Activated T-cell treated with anti-CD3 and anti-CD28 coated beads for 24 hours (primary cell): ENCODE data around the gene JOSD1.

Experiments used
- DNase-seq: peaks from one replicate; pipeline ENCODE4 v3.0.0-alpha.2; 2020; ENCODE audit warnings: low read depth

Gene JOSD1

DNA sequence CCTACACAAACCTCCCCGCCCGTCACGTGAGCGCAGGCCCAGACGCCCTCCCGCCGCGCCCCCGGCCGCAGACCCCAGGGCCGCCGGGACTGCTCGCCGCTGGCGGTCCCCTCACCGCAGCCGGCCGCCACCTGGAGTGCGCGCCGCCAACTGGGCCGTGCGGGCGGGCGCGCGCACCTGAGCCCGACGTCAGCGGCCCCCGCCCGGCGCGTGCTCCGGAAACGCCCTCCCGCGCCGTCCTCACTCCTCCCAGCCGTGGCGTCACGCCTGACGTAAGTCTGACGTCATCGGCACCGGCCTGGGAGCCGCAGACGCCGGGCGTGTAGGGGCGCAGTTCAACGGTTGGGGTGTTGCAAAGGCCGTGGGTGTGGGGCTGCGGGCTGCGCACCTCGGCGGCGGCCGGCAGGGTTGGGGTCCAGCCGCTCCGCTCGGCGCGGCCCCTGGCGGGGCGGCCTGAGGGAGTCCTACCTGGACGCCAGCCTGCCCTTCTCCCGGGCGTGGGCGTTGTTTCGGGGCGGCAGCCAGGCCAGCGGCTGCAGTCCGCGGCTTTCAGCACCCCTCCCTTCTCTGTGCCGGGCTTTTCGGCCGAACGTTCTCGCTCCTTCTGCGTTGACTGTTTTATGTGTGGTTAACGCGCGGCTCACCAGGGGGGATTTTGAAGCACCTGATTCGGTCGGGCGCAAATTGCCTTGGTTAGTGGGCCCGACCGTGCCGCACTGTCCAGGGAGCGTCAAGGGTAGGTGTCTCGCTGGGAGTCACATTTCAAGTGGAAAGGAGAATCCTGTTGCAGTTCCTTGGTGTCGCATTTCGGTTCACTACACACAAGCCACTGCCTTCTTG, at the start of gene JOSD1:
Gene JOSD1, minus strand, starts transcription at position 155 of the 840 bp plus-strand sequence. CDS start 956 bp downstream, outside the sequence.
- peak; percentile 96 for DNase-seq

DNA sequence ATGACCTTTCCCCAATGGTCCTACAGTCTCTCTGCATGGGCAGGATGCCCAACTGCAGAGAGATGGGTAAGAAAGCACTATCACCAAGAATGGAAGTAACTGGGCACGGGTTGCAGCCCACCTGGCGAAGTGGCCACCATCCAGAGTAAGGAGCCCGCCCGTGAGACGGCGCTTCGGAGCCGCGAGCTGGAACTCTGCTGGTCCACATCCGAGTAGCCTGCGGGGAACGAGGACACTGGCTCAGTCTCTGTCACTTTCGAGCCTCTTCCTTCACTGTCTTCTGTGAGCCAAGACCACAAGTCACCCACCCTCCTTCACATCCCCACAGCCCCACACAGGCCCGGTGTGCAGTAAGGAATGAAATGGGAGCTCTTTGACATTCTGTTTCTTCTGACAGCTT, 49.4 kb upstream of the JOSD1 start:
- DNase-seq = no peak

DNA sequence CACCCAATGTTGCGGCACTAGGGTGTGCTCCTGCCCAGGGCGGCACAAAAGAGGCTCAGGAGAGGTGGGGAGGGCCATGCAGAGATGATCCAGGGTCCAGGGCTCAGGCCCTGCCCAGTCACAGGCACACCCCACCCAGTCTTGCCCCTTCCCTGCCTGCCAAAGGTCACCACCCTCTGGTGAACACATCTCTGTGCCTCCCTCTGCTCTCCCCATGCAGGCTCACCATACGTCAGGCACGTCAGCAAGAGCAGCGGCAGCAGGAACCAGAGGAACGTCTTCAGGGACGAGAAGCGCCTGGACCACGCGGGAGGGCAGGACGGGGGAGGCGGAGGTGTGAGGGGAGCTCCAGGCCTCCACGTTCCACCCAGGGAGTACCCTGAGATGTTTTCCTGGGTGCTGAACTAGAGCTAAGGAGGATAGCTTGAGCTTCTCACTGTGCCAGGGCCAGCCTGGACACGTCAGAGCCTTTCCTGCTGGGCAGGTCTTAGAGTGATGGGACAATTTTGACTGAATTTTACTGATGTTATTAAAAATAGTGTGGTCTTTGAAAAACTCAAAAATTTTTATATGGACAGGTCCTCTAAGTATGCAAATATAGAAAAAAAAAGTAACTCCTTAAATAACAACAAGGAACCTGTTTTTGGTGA, 47.9 kb upstream of the JOSD1 start:
- DNase-seq = no peak

DNA sequence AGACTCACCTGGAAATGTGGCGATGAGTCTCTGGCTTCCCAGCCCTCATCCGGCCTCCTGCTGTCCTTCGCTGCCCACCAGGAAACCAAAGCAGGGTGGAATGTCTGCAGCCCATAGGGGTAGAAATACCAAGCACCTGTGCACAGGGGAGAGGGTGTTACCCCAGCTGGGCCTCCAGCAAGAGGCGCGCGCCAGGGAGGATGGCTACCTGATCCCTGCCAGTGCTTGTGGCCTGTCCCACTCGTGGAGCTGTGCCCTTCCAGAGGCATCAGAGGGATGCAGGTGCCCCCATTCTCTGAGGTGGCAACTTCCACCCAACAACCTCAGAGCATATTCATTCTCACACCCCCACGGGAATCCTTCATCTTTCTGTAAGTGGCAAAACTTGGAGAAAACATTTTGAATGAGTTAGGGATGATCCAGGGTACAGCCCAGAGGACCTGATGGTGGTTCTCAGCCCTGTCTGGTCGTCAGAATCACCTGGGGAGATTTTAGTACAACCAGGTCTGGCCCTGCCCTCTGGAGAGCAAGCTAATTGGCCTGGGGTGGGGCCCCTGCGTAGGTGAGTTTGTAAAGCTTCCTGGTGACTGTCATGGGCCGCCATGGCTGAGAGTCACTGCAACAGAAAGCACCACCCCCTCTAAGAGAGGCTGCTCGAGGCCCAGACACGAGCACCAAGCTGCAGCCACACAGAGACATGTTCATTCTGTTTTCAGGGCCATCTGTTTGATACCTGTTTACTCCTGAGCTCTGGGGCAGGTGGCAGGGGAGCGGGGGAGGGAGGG, 45.1 kb upstream of the JOSD1 start:
- DNase-seq = no peak

DNA sequence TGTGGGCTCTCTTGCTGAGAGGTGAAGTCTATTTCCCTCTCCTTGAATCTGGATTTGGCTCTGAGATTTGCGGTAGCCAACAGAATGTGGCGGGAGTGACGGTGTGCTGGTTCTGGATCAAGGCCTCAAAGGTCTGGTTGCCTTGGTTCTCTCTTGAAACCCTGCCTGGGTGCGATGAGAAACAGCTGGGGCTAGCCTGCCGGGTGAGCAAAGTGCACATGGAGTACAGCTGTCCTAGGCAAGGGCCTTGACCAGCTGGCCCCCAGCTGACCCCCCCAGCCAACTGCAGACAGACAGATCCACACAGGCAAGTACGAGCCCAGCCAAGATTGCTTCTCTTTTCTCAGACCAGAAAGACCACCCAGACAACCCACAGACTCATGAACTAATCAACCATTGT, 44.2 kb upstream of the JOSD1 start:
- no peak for DNase-seq

DNA sequence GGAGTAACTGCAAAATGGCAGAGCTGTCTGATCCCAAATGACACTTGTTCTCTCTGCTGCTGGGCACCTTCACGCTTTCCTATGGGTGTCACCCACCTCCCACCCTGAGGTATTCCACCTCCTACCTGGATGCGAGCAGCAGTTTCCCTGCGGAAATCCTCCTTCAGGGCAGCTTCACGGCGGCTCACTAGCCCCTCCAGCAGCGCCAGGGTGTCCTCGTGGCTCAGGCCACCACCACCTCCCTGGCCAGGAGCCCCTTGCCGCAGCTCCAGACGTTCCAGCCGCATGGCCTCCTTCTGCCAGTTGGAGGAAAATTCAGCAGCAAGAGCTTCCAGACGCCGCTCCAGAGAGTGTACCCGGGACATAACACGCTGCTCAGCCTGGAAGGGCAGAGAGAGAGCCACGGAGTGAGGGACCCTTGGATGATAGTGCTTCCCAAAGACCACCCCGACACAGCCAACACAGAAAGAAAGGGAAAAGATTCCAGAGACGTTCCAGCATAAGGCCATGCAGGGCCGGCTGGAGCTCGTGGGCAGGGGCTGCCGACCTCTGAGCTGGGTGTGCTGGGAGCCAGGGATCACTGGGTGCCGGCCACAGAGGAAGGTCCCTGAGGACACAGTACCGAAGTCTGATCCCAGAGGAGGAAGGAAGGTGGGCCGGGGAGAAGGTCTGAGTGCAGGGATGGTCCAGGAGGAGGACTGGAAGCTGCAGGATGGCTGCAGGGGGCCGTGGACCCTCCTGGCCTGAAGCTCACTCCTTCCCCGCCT, 41.6 kb upstream of the JOSD1 start:
- DNase-seq = no peak

DNA sequence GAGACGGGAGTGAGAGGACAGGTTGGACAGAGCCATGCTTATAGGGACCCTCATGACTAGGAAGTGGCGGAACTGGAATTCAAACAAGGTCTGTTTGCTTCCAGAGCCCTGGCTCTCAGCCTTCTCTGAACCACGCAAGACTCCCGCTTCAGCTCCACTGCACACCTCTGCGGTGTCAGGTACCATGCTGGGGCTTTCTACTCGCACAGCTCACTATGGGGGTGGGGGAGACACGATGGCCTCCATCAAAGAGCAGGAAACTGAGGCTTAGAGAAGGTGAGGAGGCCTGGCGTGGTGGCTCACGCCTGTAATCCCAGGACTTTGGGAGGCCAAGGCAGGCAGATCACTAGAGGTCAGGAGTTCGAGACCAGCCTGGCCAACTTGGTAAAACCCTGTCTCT, 40.8 kb upstream of the JOSD1 start:
- no peak for DNase-seq

DNA sequence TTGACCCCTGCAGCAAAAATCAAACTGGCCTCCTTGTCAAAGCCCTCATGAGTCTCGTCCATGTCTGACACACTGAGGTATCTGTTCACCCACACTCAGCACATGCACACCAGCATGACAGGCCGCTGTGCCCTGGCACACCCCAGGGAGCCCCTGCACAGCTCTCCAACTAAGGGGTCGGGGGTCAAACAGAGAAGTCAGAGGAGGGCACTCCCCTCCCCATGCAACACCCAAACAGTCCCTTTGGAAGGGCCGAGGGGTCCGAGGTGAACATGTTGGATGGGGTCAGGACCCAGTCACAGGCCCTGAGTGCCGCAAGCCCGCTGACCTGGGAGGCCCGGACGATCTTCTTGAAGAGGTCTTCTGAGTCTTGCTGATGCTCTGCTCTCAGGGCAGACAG, 40.4 kb upstream of the JOSD1 start:
- DNase-seq = no peak

DNA sequence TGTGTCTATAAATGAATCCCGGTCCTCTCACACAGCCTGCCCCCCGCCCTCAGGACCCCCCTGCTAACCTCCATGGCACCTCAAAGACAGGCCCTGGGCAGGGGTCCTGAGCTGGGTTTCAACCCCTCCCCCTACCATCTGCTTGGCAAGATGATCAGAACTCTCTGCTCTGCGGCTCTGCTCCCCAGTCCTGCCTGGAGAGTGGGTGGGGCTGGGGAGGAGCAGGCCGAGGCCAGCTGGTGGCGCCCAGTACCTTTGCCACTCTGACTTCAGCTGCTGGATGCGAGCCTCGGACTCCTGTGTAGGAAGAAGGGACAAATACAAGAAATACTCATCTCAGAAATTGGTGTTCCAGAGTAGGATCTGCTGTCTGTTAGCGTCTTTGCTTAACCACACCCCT, 40.0 kb upstream of the JOSD1 start:
- no peak for DNase-seq

DNA sequence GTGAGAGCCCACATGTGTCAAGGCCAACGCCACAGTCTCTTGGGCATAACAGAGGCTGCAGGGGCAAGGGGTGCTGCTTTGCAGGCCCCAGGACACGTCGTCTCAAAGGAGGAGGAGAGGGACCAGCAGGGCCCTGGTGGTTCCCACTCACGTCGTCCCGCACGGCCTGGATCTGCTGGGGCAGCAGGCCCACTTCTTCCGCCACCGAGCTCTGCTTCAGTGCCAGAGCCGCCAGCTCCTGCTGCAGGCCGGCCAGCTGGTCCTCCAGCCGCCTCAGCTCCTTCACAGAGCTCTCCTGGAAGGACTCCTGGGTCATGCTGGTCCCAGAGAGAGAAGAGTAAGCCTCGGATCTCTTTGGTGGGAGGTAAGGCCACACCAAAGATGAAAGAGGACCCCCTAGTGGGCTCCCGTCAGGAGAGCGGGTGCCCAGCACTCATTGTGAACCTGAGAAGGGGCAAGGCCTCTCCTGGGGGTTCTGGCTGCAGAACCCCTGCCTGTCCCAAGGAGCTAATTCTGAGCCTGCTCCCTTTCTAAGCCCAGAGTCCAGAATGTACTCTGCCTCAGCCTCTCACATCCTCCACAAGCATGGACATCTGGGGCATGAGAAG, 39.5 kb upstream of the JOSD1 start:
- DNase-seq = no peak

DNA sequence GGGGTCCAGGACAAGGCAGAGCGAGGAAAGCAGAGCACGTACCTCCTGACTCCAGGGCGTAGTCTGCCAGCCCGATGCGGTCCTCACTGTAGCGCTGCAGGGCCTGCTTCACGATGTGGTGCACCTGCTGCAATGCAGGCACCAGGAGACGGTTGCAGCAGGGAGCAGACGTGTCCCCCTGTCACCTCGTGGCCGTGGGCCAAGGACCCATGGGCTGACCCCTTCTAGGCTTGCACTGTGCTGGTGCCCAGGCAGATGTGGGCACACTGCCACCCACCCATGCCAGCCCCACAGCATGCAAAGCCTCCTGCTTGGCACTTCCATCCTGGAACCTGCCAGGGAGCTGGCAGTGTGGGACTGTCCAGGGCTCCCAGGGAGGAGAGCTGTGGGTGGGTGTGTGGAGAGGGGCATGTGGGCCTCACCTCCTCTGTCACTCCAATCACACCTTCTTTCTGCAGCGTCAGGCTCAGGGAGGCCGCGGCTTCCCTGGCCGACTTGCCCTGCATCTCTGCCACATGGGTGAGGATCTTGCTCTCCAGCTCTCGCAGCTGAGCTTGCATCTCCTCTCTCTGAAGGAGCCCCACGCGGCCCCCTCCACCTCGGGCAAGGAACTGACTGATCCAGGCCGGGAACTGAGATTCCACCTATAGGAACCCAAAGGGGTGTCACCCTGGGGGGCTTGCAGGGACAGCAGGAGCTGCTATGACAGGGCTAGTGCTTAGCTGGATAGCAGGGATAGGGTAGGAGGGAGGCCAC, 38.7 kb upstream of the JOSD1 start:
- no peak for DNase-seq

DNA sequence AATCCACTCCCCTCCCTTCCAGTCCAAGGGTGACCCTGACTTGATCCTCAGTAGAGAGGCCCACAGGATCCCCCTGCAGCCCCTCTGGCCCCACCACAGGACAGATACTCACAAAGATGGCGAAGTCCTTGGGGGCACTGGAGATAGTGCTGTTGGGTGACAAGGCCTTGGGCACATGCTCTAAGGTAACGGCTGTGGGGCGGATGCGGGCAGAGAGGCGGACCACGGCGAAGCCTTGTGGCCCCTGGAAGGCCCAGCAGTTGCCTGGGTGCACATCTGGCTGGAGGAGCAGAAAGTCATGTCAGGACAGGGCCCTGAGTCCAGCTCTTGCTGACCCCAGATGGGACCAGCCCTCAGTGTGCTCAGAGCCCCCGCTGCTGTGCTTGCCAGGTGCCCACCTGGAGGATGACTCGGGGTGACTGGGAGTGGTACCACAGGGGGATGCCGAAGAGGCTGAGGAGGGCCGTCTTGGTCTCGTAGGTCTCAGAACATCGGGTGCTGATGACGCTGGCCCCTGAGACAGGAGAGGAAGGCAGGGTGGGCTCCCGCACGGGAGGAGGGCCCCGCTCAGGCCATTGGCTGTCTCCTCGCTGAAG, 37.8 kb upstream of the JOSD1 start:
- DNase-seq = no peak

DNA sequence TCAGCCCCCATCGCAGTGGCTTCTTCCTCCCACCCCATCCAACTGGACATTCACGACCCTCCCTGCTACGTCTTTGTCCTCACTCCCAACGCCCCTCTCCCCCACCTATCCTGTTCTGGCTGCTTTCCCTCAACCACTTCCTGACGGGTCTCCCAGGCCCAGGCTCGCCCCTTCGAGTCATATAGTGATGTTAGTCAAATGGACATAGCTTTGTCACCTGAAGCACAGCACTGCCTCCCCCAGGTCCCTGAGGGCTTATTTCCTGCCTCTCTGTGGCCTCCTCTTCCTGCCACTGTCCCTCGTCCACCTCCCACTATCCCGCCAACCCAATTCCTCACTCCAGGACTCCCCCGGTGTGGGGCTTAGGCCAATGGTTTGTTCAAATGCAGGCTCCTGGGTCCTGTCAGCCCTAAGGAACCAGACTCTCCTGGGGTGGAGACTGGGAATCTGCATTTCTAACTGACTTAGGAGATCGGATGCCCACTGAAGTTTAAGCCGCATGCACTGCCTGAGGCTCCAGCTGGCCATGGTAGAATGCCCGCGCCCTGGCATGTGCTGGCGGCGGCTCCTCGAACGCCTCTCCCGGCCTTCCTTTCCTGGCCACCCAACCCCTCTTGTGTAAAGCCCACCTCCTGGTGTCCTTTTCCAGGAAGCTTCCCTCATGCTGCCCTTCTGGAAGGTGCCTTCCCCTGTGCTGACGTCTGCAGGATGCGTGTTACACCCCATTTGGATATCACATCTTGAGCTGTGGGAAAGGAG, 36.7 kb upstream of the JOSD1 start:
- DNase-seq = no peak

DNA sequence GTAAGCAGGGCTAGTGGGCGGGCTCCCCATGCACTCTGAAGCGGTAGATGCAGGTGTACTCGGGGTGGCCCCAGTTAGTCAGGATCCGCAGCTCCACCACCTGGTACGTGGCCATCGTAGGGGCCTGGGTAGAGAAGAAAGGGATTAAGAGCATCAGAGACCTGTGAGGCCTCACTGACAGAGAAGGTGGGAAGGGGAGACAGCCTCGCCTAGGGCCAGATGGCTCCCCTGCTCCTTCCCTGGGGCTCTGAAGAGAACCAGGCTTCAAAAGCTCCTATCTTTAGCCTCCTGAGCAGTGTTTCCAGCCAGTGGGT, 35.5 kb upstream of the JOSD1 start:
- DNase-seq = no peak

DNA sequence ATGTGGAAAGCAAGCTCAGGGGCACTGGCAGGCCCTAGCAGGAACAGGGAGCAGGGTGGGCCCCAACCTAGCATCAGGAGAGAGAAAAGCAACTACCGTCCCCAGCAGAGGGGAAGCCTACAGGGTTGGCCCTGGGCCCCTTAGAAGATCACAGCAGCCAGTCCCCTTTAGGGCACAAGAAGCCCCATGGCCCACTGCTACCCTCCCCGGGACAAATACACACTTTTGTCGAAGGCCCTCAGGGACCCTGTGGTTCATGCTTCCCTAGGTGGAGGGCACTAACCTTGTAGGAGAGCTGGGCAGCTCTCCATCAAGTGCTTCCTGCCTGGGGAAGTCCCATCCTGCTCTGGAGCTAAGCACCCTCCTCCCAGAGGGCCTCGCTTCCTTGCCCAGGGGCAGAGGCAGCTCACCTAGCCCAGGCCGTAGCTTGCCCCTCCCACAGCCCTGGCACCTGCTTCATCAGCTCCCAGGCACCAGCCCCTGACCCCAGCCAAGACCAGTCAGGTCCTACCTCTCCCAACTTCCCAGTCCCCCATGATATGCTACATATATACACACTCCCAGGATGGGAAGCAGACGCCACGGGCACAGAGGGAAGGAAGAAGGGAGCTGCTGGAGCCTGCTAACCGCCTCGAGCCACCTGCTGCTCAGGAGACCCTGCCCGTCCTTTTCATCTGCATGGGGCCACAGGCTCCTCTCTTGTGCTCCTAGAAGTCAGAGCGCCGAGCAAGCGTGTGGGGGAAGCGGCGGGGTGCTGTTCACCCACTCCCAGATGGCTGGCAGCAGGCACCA, 34.9 kb upstream of the JOSD1 start:
- DNase-seq = no peak

DNA sequence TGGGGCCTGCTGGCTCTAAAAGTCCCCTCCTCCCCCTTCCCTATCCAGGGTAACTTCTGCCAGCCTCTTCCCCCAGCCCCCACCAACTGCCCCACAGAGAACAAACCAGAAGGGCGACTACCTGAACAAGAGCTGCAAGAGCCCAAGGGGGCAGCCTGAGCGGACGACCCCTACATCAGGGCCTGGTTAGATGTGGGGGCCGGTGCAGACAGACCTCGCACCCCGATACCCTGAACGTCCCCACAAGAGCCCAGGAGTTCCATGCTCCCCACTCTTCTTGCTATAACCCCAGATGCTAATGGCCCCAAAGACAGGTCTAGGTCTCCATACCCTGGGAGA, 34.4 kb upstream of the JOSD1 start:
- no peak for DNase-seq

DNA sequence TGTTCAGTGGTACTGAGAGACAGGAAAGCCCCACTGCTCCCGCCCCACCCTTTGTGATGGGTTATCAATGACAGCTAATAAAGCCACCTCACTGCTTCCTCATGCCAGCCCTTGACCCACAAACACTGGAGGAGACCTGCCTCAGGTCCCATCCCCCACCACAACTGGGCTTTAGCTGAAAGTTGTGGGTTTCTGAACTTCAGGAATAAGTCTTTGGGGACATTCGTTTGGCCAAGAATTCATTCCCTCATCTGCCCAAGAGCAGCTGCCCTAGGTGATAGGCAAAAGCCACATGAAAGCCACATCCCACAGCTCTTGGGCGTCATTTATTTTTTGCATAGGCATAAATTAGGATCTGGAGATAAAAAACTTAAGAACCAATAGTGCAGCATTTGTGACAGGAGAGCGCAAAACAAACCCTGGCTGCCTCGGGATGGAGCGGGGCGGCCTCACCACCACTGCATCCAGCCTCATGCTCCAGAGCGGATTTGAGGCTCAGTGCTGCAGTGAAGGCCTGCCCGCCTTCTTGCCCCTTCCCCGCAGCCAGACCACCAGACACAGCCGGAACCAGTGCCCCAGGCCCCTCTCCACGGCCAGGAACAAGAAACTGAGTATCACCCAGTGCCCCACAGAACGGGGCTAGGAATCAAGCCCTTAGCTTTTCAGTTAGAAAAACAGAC, 33.8 kb upstream of the JOSD1 start:
- no peak for DNase-seq

DNA sequence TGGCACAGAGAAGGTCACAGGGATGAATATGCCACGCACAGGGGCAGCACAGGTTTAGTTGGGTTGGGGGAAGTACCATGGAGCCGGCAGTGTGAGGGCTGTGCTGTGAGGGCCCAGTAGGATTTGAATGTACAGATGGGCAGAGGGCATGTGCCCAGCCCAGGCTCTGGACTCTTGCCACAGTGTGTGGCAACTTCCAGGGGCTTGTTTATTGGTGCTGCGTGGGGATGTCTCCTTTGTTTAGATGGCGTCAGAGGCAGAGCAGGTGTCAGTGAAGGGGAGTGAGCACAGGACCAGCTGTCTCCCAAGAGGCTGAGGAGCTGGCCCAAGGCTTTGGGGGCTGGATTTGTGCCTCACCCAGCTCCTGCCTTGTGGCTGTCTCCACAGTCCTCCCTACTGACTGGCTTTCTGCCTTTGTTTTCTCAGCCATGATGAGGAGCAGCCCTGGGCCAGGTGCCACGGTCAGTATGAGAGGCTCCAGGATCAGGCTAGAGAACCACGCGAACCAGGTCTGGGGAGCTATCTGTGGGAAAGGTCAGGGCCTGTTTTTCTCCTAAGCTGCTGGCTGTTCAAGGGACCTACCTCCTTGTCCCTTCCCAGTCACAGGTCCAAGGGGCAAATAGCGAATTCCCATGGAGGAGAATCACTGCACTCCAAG, 33.1 kb upstream of the JOSD1 start:
- no peak for DNase-seq
